Gastroesophageal sphincter (tissue), 4 donors: ENCODE results near the gene PRSS16. TPM values are rescaled to one million over a fixed set of nuclear protein-coding genes. Genes with fewer than 3 reads are reported as not detected.

Experiments
- ATAC-seq: fragments of 150-250 bp; one replicate; pipeline ENCODE4 v1.9.1; 2016; ENCODE audit warnings: mild to moderate bottlenecking, moderate library complexity
- H3K27ac ChIP-seq, 4 donors: fragments of 200-600 bp; sonication (generic) in 3 of 4; 1 replicate in 3 of 4; 2 replicates in 1 of 4; pipeline ENCODE4 v1.5.1; 2016 to 2019
- H3K27me3 ChIP-seq: fragments of 200-600 bp; sonication (generic); one replicate; pipeline ENCODE4 v1.5.1; 2019
- H3K36me3 ChIP-seq, 2 donors: fragments of 200-600 bp; sonication (generic); one replicate each; pipeline ENCODE4 v1.5.1; 2019; ENCODE audit warnings: control low read depth in 1 of 2
- H3K4me1 ChIP-seq, 3 donors: fragments of 200-600 bp; sonication (generic); 1 replicate in 2 of 3; 2 replicates in 1 of 3; pipeline ENCODE4 v1.5.1; 2016 to 2019; ENCODE audit warnings: control low read depth in 2 of 3
- H3K4me3 ChIP-seq, 2 donors: fragments of 200-600 bp; sonication (generic); one replicate each; pipeline ENCODE4 v1.5.1; 2019; ENCODE audit warnings: mild to moderate bottlenecking in 1 of 2, moderate library complexity in 1 of 2
- H3K9me3 ChIP-seq, 3 donors: fragments of 200-600 bp; sonication (generic); one replicate each; pipeline ENCODE4 v1.5.1; 2017 to 2019; ENCODE audit warnings: control low read depth in 2 of 3
- EP300 ChIP-seq: sonication (generic); formaldehyde crosslinking; IDR thresholded peaks from one replicate; pipeline ENCODE4 v1.6.1; 2017; ENCODE audit warnings: antibody characterized with exemption, mild to moderate bottlenecking
- POLR2A ChIP-seq, 2 donors: fragments of 450-650 bp; IDR thresholded peaks; one replicate each; pipeline ENCODE4 v1.6.1; 2017; ENCODE audit warnings: antibody characterized with exemption in 2 of 2, mild to moderate bottlenecking in 2 of 2, moderate library complexity in 1 of 2
- POLR2AphosphoS5 ChIP-seq: sonication (generic); formaldehyde crosslinking; IDR thresholded peaks from one replicate; pipeline ENCODE4 v1.6.1; 2017; ENCODE audit warnings: antibody characterized with exemption
- WGBS, 2 donors: methylation state at CpG; one replicate each; pipeline ENCODE4 v1.1.5; 2018; ENCODE audit warnings: low coverage in 1 of 2; 5-methylcytosine and 5-hydroxymethylcytosine counted together
- total RNA-seq, 4 donors: library from RNA; depleted of rRNA; stranded (reverse); fragments of >200 nt; gene quantifications; one replicate each; pipeline ENCODE4 v1.1.0, GENCODE V29; 2016
- TF ChIP-seq, protein P1 (sequence below), 4 experiments: fragments of 200-600 bp in 2 of 4; fragments of 450-650 bp in 2 of 4; sonication (generic) in 1 of 4; IDR thresholded peaks; one replicate each; pipeline ENCODE4 v1.5.1; 2017 to 2019; ENCODE audit warnings: antibody characterized with exemption in 4 of 4, mild to moderate bottlenecking in 2 of 4, moderate library complexity in 2 of 4

The PRSS16 gene
- total RNA-seq, 4 donors from 2014 or later: 2.3 TPM; not detected in 3

DNA sequence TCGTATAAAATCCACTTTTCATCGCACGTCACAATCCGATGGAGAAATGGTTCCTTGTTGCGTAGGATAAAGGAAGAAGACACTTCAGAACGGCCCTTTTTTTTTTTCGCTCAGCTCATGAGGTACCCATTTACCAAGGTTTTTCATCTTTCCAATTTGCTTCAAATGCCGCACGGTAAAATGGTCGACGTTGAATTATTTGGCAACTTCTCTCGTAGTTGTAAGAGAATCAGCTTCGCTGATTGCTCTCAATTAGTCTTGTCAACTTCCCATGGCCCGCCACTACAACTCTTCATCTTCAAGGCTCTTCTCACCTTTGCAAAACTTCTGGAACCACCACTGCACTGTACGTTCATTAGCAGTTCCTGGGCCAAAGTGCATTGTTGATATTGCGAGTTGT, 35.8 kb downstream of the PRSS16 start:
- no peak overlapping the region for H3K27ac ChIP-seq
- H3K4me1 ChIP-seq: no peaks in the 10 kb centered on the region
- no peak overlapping the region for H3K4me3 ChIP-seq
- no peaks in the 10 kb centered on the region for H3K36me3 ChIP-seq
- ATAC-seq: no peak
- TF ChIP-seq, protein P1, sequence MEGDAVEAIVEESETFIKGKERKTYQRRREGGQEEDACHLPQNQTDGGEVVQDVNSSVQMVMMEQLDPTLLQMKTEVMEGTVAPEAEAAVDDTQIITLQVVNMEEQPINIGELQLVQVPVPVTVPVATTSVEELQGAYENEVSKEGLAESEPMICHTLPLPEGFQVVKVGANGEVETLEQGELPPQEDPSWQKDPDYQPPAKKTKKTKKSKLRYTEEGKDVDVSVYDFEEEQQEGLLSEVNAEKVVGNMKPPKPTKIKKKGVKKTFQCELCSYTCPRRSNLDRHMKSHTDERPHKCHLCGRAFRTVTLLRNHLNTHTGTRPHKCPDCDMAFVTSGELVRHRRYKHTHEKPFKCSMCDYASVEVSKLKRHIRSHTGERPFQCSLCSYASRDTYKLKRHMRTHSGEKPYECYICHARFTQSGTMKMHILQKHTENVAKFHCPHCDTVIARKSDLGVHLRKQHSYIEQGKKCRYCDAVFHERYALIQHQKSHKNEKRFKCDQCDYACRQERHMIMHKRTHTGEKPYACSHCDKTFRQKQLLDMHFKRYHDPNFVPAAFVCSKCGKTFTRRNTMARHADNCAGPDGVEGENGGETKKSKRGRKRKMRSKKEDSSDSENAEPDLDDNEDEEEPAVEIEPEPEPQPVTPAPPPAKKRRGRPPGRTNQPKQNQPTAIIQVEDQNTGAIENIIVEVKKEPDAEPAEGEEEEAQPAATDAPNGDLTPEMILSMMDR (IDR thresholded peaks at IDR 0.05): no peak
- TF ChIP-seq POLR2A (IDR thresholded peaks at IDR 0.05): no peak
- TF ChIP-seq EP300: no peak
- no peak for TF ChIP-seq POLR2AphosphoS5
- WGBS, 2 donors: 8 to 10% methylated on average over 16 of the region's 16 CpGs
- peaks cover 99% of the 10 kb centered on the region for H3K27me3 ChIP-seq
- peaks cover 0 to 38% (median 0%) of the 10 kb centered on the region in 3 donors for H3K9me3 ChIP-seq

DNA sequence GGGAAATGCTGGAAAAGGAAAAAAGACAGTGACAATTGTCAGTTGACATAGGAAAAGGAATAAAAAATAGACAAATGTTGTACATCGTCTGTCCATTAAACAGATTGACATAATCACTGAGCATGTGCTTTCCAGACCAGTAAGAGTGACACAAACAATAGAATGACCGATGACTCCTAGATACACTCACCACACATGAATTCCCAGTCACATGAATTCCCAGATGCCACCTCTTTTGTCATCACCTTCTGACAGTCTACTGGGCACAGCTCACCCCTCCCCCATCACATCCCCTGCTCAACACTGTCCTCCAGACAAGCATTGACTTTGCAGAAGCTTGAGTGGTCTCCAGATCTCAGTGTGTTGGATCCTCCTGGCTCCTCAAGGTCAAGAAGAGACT, 38.6 kb downstream of the PRSS16 start:
- H3K9me3 ChIP-seq: peaks cover 0 to 46% (median 0%) of the 10 kb centered on the region in 3 donors
- peaks cover 99% of the 10 kb centered on the region for H3K27me3 ChIP-seq
- no peaks in the 10 kb centered on the region for H3K36me3 ChIP-seq
- H3K4me1 ChIP-seq: no peaks in the 10 kb centered on the region
- no peak overlapping the region for H3K4me3 ChIP-seq
- no peak for TF ChIP-seq POLR2A (IDR thresholded peaks at IDR 0.05)
- TF ChIP-seq POLR2AphosphoS5: no peak
- TF ChIP-seq, protein P1 (IDR thresholded peaks at IDR 0.05): no peak
- TF ChIP-seq EP300: no peak
- H3K27ac ChIP-seq: no peak overlapping the region
- ATAC-seq: no peak
- WGBS, 2 donors: 60 to 86% methylated on average over 1 to 2 of the region's 2 CpGs

DNA sequence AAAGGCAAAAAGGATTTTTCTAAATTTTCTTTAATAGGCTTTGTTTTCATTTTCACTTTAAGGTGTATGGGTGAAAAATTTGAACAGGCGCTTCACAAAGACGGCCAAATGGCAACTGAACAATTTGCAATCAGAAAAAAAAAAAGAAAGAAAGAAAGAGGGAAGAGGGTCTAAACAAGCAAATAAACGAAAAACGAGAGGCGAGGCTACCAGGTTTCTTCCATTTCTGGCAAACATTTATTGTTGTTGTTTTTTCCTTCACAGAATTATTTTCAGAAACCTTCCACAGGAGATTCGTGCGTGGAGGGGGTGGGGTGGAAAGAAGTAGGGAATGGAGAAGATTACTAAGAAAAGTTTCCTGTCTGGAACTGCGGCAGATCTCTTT, 40.2 kb downstream of the PRSS16 start:
- no peaks in the 10 kb centered on the region for H3K4me1 ChIP-seq
- WGBS, 2 donors: 7 to 8% methylated on average over 7 to 8 of the region's 8 CpGs
- no peak for ATAC-seq
- no peaks in the 10 kb centered on the region for H3K36me3 ChIP-seq
- peaks cover 100% of the 10 kb centered on the region for H3K27me3 ChIP-seq
- no peak overlapping the region for H3K27ac ChIP-seq
- H3K9me3 ChIP-seq: peaks cover 0 to 47% (median 0%) of the 10 kb centered on the region in 3 donors
- no peak overlapping the region for H3K4me3 ChIP-seq
- TF ChIP-seq POLR2AphosphoS5 (no peak), EP300 (no peak), POLR2A (IDR thresholded peaks at IDR 0.05) (no peak)
- TF ChIP-seq, protein P1 (IDR thresholded peaks at IDR 0.05): no peak

DNA sequence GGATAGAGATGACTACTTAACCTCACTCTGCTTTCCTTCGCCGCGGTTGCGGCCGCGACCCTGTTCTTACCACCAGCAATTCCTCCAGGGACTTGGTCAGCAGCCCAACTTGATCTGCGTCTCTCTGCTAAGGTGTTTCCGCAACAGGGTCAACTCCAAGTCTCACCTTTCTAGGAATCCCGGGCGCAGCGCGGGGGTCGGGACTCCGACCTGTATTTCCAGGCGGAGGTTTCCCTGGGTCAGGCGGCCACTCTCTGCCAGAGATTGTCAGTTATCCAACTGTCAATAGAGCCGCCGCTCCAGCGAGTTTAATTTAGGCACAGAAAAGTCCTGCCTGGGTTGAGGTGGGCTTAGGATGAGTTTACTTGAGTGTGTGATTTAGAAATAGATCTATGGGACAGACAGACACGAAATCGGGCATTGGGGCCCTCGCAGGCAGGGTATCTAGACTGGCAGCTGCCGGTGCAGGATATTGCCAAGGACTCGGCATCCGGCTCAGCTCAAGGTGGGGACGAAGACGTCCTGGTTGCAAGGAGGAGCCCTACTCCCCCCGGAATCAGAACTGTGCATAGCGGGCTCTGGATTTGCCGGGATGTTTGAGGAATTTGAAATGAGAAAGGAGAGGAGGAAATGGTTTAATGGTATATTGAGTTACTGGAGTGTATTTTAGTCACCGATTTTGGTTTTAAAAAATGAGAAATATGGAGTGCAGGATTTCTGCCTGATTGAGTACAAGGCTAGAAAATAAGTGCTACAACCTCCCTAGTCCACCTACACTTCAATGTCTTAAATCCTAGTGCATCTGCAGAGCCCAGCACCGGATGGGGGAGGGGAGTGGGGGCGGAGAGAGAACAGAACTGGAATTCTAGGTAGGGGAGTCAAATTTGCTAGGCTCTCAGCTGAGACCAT, 40.9 kb downstream of the PRSS16 start:
- peaks cover 100% of the 10 kb centered on the region for H3K27me3 ChIP-seq
- no peak for ATAC-seq

More for the DNA sequence above, 40.9 kb downstream of the PRSS16 start:
- TF ChIP-seq, protein P1 (IDR thresholded peaks at IDR 0.05): no peak
- no peak for TF ChIP-seq POLR2A (IDR thresholded peaks at IDR 0.05)
- no peak for TF ChIP-seq POLR2AphosphoS5
- no peak for TF ChIP-seq EP300
- Histone ChIP-seq H3K4me3 (no peak overlapping the region), H3K27ac (no peak overlapping the region), H3K9me3 (peaks cover 0 to 40% (median 0%) of the 10 kb centered on the region in 3 donors), H3K4me1 (no peaks in the 10 kb centered on the region), H3K36me3 (no peaks in the 10 kb centered on the region)
- 4 to 5% methylated on average over 16 to 19 of the region's 33 CpGs for WGBS, 2 donors
